ENCODE data around the gene CDKN2B. TPM values are rescaled to one million over a fixed set of nuclear protein-coding genes. Genes with fewer than 3 reads are reported as not detected.

The CDKN2B gene
- polyA plus RNA-seq, 1 donor from 2014 or later: 0.15 TPM

- Histone ChIP-seq H3K9me3 (ENCODE audit: low read length) (no peaks in the 10 kb centered on the region), H3K4me2 (ENCODE audit: low read length) (no peak overlapping the region), H3K9me2 (ENCODE audit: insufficient read depth, low read length) (no peaks in the 10 kb centered on the region), H3K79me2 (replicated peaks; ENCODE audit: insufficient read depth, low read length) (no peaks in the 10 kb centered on the region), H3K36me3 (ENCODE audit: insufficient read depth, low read length) (no peaks in the 10 kb centered on the region), H3K4me3 (ENCODE audit: low read length) (peak overlapping the region; percentile 66), H3F3A (ENCODE audit: insufficient read depth, low read length, poor library complexity, severe bottlenecking) (no peaks in the 10 kb centered on the region), H3K9ac (ENCODE audit: low read length) (no peak overlapping the region), H4K20me1 (ENCODE audit: insufficient read depth) (no peaks in the 10 kb centered on the region), H3K27me3 (ENCODE audit: insufficient read depth, low read depth, low read length) (peaks cover 100% of the 10 kb centered on the region), H3K27ac (ENCODE audit: low read length) (no peak overlapping the region), H2AFZ (ENCODE audit: low read depth, low read length) (no peak overlapping the region)
- TF ChIP-seq SMC3 (conservative IDR thresholded peaks at IDR 0.05; ENCODE audit: poor library complexity): no peak
Observed at GRCh38 chr9:22008384-22008716, 755 bp downstream of the CDKN2B start.

GRCh38 chr9:22005702-22006606 is 3.2 kb downstream of the CDKN2B start:
- no peaks in the 10 kb centered on the region for H3K79me2 ChIP-seq (replicated peaks; ENCODE audit: insufficient read depth, low read length)

GRCh38 chr9:22005021-22005701 is 3.9 kb downstream of the CDKN2B start:
- Histone ChIP-seq H3K4me3 (ENCODE audit: low read length) (no peak overlapping the region), H3K9ac (ENCODE audit: low read length) (no peak overlapping the region), H4K20me1 (ENCODE audit: insufficient read depth) (no peaks in the 10 kb centered on the region), H3K36me3 (ENCODE audit: insufficient read depth, low read length) (no peaks in the 10 kb centered on the region), H3K9me3 (ENCODE audit: low read length) (no peaks in the 10 kb centered on the region), H3K4me2 (ENCODE audit: low read length) (no peak overlapping the region), H3K79me2 (replicated peaks; ENCODE audit: insufficient read depth, low read length) (no peaks in the 10 kb centered on the region), H2AFZ (ENCODE audit: low read depth, low read length) (no peak overlapping the region), H3K9me2 (ENCODE audit: insufficient read depth, low read length) (no peaks in the 10 kb centered on the region), H3K27ac (ENCODE audit: low read length) (no peak overlapping the region), H3F3A (ENCODE audit: insufficient read depth, low read length, poor library complexity, severe bottlenecking) (no peaks in the 10 kb centered on the region), H3K27me3 (ENCODE audit: insufficient read depth, low read depth, low read length) (peaks cover 100% of the 10 kb centered on the region)
- TF ChIP-seq TAF1 (IDR thresholded peaks at IDR 0.05; ENCODE audit: low read depth) (no peak), EP300 (conservative IDR thresholded peaks at IDR 0.05; ENCODE audit: poor library complexity, severe bottlenecking) (no peak), POLR2AphosphoS5 (IDR thresholded peaks at IDR 0.05) (no peak)

More at GRCh38 chr9:22005702-22006606, 3.2 kb downstream of the CDKN2B start:
- no peak overlapping the region for H3K27ac ChIP-seq (ENCODE audit: low read length)
- no peak overlapping the region for H2AFZ ChIP-seq (ENCODE audit: low read depth, low read length)
- no peaks in the 10 kb centered on the region for H3K36me3 ChIP-seq (ENCODE audit: insufficient read depth, low read length)
- no peak overlapping the region for H3K4me3 ChIP-seq (ENCODE audit: low read length)
- H3K27me3 ChIP-seq (ENCODE audit: insufficient read depth, low read depth, low read length): peaks cover 100% of the 10 kb centered on the region
- H3K9ac ChIP-seq (ENCODE audit: low read length): no peak overlapping the region
- H3K9me2 ChIP-seq (ENCODE audit: insufficient read depth, low read length): no peaks in the 10 kb centered on the region
- no peaks in the 10 kb centered on the region for H3K9me3 ChIP-seq (ENCODE audit: low read length)
- H3K4me2 ChIP-seq (ENCODE audit: low read length): no peak overlapping the region
- TF ChIP-seq POLR2AphosphoS5 (IDR thresholded peaks at IDR 0.05) (no peak), EZH2 (IDR thresholded peaks at IDR 0.05; ENCODE audit: borderline replicate concordance, insufficient read depth, low read length, poor library complexity, severe bottlenecking) (peak; percentile 92)
- no peaks in the 10 kb centered on the region for H3F3A ChIP-seq (ENCODE audit: insufficient read depth, low read length, poor library complexity, severe bottlenecking)
- H4K20me1 ChIP-seq (ENCODE audit: insufficient read depth): no peaks in the 10 kb centered on the region

- TF ChIP-seq POLR2AphosphoS5 (IDR thresholded peaks at IDR 0.05) (no peak), EZH2 (IDR thresholded peaks at IDR 0.05; ENCODE audit: borderline replicate concordance, insufficient read depth, low read length, poor library complexity, severe bottlenecking) (no peak), REST (IDR thresholded peaks at IDR 0.05; ENCODE audit: borderline replicate concordance) (no peak), CTCF (IDR thresholded peaks at IDR 0.05; ENCODE audit: poor library complexity, severe bottlenecking) (no peak), SMC3 (conservative IDR thresholded peaks at IDR 0.05; ENCODE audit: poor library complexity) (no peak), MXI1 (conservative IDR thresholded peaks at IDR 0.05; ENCODE audit: poor library complexity, severe bottlenecking) (no peak), EP300 (conservative IDR thresholded peaks at IDR 0.05; ENCODE audit: poor library complexity, severe bottlenecking) (no peak), TAF1 (IDR thresholded peaks at IDR 0.05; ENCODE audit: low read depth) (no peak), RAD21 (conservative IDR thresholded peaks at IDR 0.05) (no peak)
- H3K4me3 ChIP-seq (ENCODE audit: low read length): no peak overlapping the region
- H3K9me3 ChIP-seq (ENCODE audit: low read length): no peaks in the 10 kb centered on the region
- no peaks in the 10 kb centered on the region for H4K20me1 ChIP-seq (ENCODE audit: insufficient read depth)
- H3K36me3 ChIP-seq (ENCODE audit: insufficient read depth, low read length): no peaks in the 10 kb centered on the region
- no peak overlapping the region for H2AFZ ChIP-seq (ENCODE audit: low read depth, low read length)
- no peaks in the 10 kb centered on the region for H3F3A ChIP-seq (ENCODE audit: insufficient read depth, low read length, poor library complexity, severe bottlenecking)
- H3K9ac ChIP-seq (ENCODE audit: low read length): no peak overlapping the region
- no peaks in the 10 kb centered on the region for H3K79me2 ChIP-seq (replicated peaks; ENCODE audit: insufficient read depth, low read length)
- peaks cover 100% of the 10 kb centered on the region for H3K27me3 ChIP-seq (ENCODE audit: insufficient read depth, low read depth, low read length)
- H3K9me2 ChIP-seq (ENCODE audit: insufficient read depth, low read length): no peaks in the 10 kb centered on the region
- no peak overlapping the region for H3K27ac ChIP-seq (ENCODE audit: low read length)
- H3K4me2 ChIP-seq (ENCODE audit: low read length): no peak overlapping the region
Observed at GRCh38 chr9:22002038-22002437, 7.1 kb downstream of the CDKN2B start.

Data from neural cell (in vitro differentiated cells).